Measurements from ENCODE around the gene ANO9. TPM values are rescaled to one million over a fixed set of nuclear protein-coding genes. Genes with fewer than 3 reads are reported as not detected.

ANO9 gene, protein sequence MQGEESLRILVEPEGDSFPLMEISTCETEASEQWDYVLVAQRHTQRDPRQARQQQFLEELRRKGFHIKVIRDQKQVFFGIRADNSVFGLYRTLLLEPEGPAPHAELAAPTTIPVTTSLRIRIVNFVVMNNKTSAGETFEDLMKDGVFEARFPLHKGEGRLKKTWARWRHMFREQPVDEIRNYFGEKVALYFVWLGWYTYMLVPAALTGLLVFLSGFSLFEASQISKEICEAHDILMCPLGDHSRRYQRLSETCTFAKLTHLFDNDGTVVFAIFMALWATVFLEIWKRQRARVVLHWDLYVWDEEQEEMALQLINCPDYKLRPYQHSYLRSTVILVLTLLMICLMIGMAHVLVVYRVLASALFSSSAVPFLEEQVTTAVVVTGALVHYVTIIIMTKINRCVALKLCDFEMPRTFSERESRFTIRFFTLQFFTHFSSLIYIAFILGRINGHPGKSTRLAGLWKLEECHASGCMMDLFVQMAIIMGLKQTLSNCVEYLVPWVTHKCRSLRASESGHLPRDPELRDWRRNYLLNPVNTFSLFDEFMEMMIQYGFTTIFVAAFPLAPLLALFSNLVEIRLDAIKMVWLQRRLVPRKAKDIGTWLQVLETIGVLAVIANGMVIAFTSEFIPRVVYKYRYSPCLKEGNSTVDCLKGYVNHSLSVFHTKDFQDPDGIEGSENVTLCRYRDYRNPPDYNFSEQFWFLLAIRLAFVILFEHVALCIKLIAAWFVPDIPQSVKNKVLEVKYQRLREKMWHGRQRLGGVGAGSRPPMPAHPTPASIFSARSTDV
- total RNA-seq (ENCODE audit: low replicate concordance) = not detected in 2 replicates

DNA sequence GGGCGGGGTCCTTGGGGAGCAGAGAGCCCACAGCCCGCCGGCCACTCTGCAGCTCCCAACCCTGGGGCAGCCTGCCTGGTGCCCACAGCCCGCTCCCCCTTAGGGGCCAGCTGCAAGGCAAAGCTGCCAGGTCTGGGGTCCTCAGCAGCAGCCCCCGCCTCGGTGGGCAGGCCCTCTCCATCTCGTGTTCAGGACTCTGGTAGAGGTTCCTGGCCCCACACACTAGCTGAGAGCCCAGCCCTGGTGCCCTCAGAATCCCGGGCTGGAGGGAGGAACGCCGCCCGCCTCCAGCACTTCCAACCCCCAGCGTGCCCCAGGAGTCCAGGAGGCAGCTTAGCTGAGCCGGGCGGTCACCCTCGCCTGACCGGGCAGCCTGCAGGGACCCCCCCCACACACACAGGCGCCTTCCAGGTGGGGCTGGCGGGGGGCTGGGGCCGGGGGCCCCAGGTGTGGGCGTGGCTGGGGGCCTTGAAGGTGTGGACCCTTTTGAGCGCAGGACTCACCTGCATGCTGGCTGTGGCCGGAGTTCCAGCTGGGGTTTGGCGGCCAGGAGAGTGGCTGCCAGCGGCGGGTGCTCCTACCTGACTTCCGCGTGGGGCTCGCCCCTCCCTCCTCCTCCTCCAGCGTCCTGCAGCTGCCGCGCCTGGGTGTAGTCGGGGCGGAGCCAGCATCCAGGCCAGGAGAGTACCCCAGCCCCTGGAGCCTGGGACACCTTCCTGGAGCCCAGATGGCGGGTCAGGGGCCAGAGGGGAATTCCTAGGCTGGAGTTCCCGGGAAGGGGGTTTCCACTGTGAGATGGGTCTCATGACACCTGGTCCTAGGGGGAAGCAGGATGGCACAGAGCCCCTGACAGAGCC lies at the start of gene ANO9:
Gene ANO9 (minus strand): TSS at position 594 of the 857 bp plus-strand sequence. CDS start 85 bp downstream, at position 509.

DNA sequence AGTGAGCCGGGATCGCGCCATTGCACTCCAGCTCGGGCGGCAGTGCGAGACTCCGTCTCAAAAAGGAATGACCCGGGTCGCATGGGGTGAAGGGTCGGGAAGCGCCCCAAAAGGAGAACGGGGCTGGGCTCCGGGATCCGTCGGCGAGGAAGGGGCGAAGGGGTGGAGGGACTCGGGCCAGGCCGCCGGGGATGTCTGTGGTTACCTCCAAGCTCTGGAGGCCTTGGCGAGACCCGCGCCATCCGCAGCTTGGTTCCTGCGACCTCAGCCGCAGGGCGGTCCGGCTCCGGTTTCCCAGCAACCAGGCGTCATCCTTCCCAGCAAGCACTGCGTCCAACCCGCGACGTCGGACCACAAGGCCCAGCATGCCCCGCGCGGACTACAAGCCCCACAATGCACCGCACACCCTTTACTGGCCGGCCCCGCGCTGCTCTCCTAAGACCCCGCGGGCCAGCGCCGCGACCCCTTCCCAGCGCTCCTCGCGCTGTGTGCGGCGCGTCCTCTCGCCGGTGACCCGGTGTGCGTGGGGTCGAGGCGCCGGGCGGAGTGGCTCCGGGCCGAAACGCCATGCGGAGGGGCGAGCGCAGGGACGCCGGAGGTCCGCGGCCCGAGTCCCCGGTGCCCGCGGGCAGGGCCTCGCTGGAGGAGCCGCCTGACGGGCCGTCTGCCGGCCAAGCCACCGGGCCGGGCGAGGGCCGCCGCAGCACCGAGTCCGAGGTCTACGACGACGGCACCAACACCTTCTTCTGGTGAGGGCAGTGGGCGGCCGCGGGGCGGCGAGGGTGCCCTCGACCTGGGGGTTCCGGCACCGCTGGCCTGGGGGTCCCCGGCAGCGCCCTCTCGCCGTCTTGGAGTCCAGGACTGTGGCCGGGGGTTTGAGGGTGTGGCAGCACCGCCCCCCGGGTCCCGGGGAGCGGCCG lies 8.3 kb upstream of the ANO9 start, which contains the start of gene PTDSS2:
Gene PTDSS2 (plus strand): TSS at position 391 of the 920 bp plus-strand sequence. CDS start 177 bp downstream, at position 568.

DNA sequence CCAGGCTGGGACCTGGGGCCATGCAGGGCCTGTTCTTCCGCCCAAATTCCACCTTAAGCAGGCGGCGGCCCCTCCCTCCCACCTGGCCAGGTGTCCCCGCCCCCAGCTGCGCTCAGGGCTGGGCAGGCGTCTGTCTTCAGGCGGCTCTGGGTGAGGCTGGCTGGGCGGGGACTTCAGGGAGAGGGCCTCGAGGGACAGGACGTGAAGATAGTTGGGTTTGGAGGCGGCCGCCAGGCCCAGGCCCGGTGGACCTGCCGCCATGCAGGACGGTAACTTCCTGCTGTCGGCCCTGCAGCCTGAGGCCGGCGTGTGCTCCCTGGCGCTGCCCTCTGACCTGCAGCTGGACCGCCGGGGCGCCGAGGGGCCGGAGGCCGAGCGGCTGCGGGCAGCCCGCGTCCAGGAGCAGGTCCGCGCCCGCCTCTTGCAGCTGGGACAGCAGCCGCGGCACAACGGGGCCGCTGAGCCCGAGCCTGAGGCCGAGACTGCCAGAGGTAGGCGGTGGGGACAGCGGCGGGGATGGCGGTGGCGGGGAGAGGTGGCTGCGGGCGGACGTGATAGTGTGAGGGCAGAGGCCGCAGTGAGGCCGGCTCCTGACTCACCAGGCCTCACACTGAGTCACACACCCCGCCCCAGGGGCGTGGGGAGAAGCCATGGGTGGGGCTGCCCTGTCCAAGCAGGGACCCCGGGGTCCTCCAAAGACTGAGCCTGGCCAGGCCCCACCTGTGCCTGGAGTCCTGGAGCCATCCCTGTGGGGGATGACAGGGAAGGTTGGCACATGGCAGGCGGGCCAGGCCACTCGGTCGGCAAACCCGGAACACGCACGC lies 47.6 kb downstream of the ANO9 start, which contains the start of gene PKP3:
Gene PKP3 (plus strand): TSS at position 176 of the 824 bp plus-strand sequence. CDS start 84 bp downstream, at position 260.

DNA sequence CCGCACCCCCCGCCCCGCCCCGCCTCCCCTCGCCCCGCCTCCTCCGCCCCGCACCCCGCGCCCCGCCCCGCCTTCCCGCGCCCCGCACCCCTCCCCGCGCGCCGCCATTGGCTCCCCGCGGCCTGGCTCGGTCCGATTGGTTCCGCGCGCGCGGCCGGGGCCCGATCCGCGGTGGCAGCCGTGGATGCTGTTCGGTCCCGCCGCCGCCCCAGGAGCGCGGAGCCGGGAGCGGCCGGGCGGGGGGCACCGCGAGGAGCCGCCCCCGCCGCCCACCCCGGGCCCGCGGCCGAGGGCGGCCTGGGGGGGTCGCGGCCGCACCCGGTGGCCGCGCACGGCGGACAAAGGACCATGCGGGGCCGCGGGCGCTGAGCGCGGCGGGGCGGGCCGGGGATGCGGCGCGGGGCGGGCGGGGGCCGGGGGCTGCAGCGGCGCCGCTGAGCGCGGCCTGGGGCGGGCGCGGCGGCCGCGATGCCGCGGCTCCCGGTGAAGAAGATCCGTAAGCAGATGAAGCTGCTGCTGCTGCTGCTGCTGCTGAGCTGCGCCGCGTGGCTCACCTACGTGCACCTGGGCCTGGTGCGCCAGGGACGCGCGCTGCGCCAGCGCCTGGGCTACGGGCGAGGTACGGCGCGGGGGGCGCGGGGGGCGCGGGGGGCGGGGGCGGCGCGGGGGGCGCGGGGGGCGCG lies 72.3 kb downstream of the ANO9 start, which contains the start of gene B4GALNT4:
Gene B4GALNT4 (plus strand): TSS at position 164 of the 683 bp plus-strand sequence. CDS start 305 bp downstream, at position 469.

Other genes with a start within 250 kb of the ANO9 start
- gene SCGB1C1, start 248.9 kb downstream of the ANO9 start, total RNA-seq (ENCODE audit: low replicate concordance) = not detected in 2 replicates
- 17.9 and 26.1 TPM in 2 replicates for gene BET1L, start 234.6 kb downstream of the ANO9 start, total RNA-seq (ENCODE audit: low replicate concordance)
- gene RIC8A, start 234.3 kb downstream of the ANO9 start, total RNA-seq (ENCODE audit: low replicate concordance) = 185 and 189 TPM in 2 replicates
- 7.4 and 8.7 TPM in 2 replicates for gene SIRT3, start 205.7 kb downstream of the ANO9 start, total RNA-seq (ENCODE audit: low replicate concordance)
- 74.6 and 196 TPM in 2 replicates for gene PSMD13, start 205.0 kb downstream of the ANO9 start, total RNA-seq (ENCODE audit: low replicate concordance)
- gene NLRP6, start 163.6 kb downstream of the ANO9 start, total RNA-seq (ENCODE audit: low replicate concordance) = not detected in 2 replicates
- gene PGGHG, start 152.9 kb downstream of the ANO9 start, total RNA-seq (ENCODE audit: low replicate concordance) = 8.8 and 12.3 TPM in 2 replicates
- not detected in 2 replicates for gene IFITM5, start 142.5 kb downstream of the ANO9 start, total RNA-seq (ENCODE audit: low replicate concordance)
- 63.3 and 214 TPM in 2 replicates for gene IFITM2, start 134.2 kb downstream of the ANO9 start, total RNA-seq (ENCODE audit: low replicate concordance)
- 12.6 and 143 TPM in 2 replicates for gene IFITM1, start 128.0 kb downstream of the ANO9 start, total RNA-seq (ENCODE audit: low replicate concordance)
- gene IFITM3, start 121.2 kb downstream of the ANO9 start, total RNA-seq (ENCODE audit: low replicate concordance) = 74.6 and 147 TPM in 2 replicates
- gene B4GALNT4, start 72.5 kb downstream of the ANO9 start, total RNA-seq (ENCODE audit: low replicate concordance) = 1.1 and 2.8 TPM in 2 replicates
- 0.12 and 0.60 TPM in 2 replicates for gene PKP3, start 47.8 kb downstream of the ANO9 start, total RNA-seq (ENCODE audit: low replicate concordance)
- 5.7 and 17.8 TPM in 2 replicates for gene SIGIRR, start 27.0 kb downstream of the ANO9 start, total RNA-seq (ENCODE audit: low replicate concordance)
- gene PTDSS2, start 8.3 kb upstream of the ANO9 start, total RNA-seq (ENCODE audit: low replicate concordance) = 26.9 and 49.1 TPM in 2 replicates
- 372 and 844 TPM in 2 replicates for gene RNH1, start 65.2 kb upstream of the ANO9 start, total RNA-seq (ENCODE audit: low replicate concordance)
- gene HRAS, start 93.6 kb upstream of the ANO9 start, total RNA-seq (ENCODE audit: low replicate concordance) = 84.7 and 112 TPM in 2 replicates
- 0.23 TPM in 2 replicates for gene LRRC56, start 95.5 kb upstream of the ANO9 start, total RNA-seq (ENCODE audit: low replicate concordance)
- gene LMNTD2, start 118.7 kb upstream of the ANO9 start, total RNA-seq (ENCODE audit: low replicate concordance) = 0.45 TPM in 1 of 2 replicates, not detected in the other
- gene RASSF7, start 119.0 kb upstream of the ANO9 start, total RNA-seq (ENCODE audit: low replicate concordance) = 1.4 and 8.6 TPM in 2 replicates
- gene PHRF1, start 134.5 kb upstream of the ANO9 start, total RNA-seq (ENCODE audit: low replicate concordance) = 16.6 and 19.2 TPM in 2 replicates
- 3.7 and 7.7 TPM in 2 replicates for gene IRF7, start 173.9 kb upstream of the ANO9 start, total RNA-seq (ENCODE audit: low replicate concordance)
- gene CDHR5, start 182.9 kb upstream of the ANO9 start, total RNA-seq (ENCODE audit: low replicate concordance) = not detected in 2 replicates
- gene SCT, start 185.2 kb upstream of the ANO9 start, total RNA-seq (ENCODE audit: low replicate concordance) = not detected in 2 replicates
- gene DRD4, start 195.3 kb upstream of the ANO9 start, total RNA-seq (ENCODE audit: low replicate concordance) = not detected in 2 replicates